SK-N-SH (cell line): ENCODE data around the gene MRPL1.

Experiments used
- EP300 ChIP-seq, 2 experiments: IDR thresholded peaks; 2 replicates each; pipeline versions ENCODE4 v1.4.0 to v1.6.1; 2012; ENCODE audit warnings: borderline replicate concordance in 1 of 2, low read depth in 1 of 2, low read length in 1 of 2
- RXRA ChIP-seq: IDR thresholded peaks from 2 replicates; pipeline ENCODE4 v1.4.0; 2012; ENCODE audit warnings: low read depth, mild to moderate bottlenecking, borderline replicate concordance
- TAF1 ChIP-seq: IDR thresholded peaks from 2 replicates; pipeline ENCODE4 v1.6.1; 2012; ENCODE audit warnings: low read depth, mild to moderate bottlenecking, low read length, moderate library complexity, borderline replicate concordance
- TF ChIP-seq, protein P1 (sequence below): fragments of 200-600 bp; sonication (generic); IDR thresholded peaks from 2 replicates; pipeline ENCODE4 v1.6.1; 2017; ENCODE audit warnings: antibody characterized with exemption, mild to moderate bottlenecking, moderate library complexity
- TF ChIP-seq, protein P2 (sequence below): IDR thresholded peaks from 2 replicates; pipeline ENCODE4 v1.4.0; 2012; ENCODE audit warnings: low read depth
- TF ChIP-seq, protein P3 (sequence below): IDR thresholded peaks from 2 replicates; pipeline ENCODE4 v1.6.1; 2012; ENCODE audit warnings: mild to moderate bottlenecking, low read depth, low read length, moderate library complexity

DNA sequence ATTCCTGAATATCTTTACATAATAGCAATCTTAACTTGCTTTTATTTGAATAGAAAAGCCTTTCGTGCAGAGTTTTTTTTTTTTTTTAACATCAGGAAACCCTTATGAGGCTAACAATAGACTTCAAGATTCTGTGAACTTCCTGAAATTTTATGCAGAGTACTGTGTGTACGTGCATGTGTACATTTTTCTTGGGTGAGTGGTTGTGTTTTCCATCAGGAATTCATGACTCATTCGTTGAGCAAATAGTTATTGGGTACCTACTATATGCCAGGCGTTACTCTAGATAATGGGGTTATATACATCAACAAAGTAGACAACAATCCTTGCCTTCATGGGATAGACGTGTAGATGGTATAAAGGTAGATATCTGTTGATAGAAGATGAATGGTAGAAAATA, 59.1 kb downstream of the MRPL1 start:
- TF ChIP-seq, protein P1, sequence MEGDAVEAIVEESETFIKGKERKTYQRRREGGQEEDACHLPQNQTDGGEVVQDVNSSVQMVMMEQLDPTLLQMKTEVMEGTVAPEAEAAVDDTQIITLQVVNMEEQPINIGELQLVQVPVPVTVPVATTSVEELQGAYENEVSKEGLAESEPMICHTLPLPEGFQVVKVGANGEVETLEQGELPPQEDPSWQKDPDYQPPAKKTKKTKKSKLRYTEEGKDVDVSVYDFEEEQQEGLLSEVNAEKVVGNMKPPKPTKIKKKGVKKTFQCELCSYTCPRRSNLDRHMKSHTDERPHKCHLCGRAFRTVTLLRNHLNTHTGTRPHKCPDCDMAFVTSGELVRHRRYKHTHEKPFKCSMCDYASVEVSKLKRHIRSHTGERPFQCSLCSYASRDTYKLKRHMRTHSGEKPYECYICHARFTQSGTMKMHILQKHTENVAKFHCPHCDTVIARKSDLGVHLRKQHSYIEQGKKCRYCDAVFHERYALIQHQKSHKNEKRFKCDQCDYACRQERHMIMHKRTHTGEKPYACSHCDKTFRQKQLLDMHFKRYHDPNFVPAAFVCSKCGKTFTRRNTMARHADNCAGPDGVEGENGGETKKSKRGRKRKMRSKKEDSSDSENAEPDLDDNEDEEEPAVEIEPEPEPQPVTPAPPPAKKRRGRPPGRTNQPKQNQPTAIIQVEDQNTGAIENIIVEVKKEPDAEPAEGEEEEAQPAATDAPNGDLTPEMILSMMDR, result no peak
- TF ChIP-seq EP300 (IDR thresholded peaks at IDR 0.05; ENCODE audit: borderline replicate concordance in 1 of 2, low read depth in 1 of 2, low read length in 1 of 2) (peak in 1 of 2 experiments; percentile 43; a peak in 1 of 4 replicates), TAF1 (no peak), RXRA (peak; percentile 51; the same call in 1 of the 2 replicates)
- TF ChIP-seq, protein P2, sequence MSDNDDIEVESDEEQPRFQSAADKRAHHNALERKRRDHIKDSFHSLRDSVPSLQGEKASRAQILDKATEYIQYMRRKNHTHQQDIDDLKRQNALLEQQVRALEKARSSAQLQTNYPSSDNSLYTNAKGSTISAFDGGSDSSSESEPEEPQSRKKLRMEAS, result peak; percentile 54
- TF ChIP-seq, protein P3, sequence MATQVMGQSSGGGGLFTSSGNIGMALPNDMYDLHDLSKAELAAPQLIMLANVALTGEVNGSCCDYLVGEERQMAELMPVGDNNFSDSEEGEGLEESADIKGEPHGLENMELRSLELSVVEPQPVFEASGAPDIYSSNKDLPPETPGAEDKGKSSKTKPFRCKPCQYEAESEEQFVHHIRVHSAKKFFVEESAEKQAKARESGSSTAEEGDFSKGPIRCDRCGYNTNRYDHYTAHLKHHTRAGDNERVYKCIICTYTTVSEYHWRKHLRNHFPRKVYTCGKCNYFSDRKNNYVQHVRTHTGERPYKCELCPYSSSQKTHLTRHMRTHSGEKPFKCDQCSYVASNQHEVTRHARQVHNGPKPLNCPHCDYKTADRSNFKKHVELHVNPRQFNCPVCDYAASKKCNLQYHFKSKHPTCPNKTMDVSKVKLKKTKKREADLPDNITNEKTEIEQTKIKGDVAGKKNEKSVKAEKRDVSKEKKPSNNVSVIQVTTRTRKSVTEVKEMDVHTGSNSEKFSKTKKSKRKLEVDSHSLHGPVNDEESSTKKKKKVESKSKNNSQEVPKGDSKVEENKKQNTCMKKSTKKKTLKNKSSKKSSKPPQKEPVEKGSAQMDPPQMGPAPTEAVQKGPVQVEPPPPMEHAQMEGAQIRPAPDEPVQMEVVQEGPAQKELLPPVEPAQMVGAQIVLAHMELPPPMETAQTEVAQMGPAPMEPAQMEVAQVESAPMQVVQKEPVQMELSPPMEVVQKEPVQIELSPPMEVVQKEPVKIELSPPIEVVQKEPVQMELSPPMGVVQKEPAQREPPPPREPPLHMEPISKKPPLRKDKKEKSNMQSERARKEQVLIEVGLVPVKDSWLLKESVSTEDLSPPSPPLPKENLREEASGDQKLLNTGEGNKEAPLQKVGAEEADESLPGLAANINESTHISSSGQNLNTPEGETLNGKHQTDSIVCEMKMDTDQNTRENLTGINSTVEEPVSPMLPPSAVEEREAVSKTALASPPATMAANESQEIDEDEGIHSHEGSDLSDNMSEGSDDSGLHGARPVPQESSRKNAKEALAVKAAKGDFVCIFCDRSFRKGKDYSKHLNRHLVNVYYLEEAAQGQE, result no peak
